NCI-H1092 treated with DMSO at 0.1 percent for 48 hours (cell line): ENCODE results near the gene BOD1.
"Not testable (repeated sequence)": the region's sequence is repeated elsewhere in the genome, so short reads cannot be mapped to it uniquely, and the experiment has no call there.

Experiments used
- DNase-seq: peaks from one replicate; lab custom pipeline; 2025; lab: John Stamatoyannopoulos, UW

BOD1 gene

DNA sequence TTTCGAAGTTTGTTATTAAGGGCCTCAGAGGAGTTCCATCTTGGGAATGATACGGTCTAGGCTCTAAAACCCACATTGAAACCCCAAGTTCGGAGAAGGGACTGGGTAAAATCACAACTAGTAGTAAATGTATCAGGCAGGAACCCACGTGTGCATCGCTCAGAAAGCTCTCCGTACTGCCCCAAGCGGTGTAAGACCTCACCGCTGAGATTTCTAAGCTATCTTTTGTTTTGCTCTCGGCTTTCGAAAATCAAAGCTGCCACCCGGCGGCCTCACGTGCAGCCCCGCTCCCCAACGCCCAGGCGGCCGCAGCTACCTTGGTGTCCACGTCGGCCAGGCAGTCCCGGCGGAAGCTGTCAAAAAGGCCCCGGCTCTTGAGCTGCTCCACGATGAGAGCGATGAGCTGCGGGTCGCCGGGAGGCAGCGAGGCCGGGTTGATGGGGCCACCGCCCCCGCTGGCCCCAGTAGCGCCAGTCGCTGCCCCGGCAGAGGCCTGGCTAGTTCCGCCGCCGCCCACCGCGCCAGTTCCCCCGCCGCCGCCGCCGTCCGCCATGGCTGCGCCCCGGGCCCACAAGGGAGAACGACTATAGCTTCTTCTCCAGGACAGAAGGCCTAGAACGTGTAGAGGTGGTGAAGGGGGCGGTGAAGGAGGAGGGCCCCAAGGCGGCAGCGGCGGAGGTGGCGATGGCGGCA, 420 bp downstream of the BOD1 start:
- peak; percentile 51 for DNase-seq

DNA sequence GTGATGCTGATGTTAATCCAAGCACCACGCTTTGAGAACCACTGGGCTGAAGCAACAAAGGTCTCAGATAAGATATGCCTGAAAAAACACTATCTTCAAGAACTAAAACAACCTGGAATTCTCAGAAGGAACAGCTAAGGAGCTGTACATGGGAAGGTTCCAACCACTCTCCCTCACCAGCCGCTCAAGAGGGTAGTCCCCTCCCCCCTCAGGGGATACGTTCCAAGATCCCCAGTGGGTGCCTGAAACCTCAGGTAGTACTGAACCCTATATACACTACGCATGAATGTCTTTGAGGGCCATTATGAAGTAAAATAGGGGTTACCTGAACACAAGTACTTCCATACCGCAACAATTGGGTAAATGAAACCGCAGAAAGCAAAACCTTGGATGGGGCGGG, 1.9 kb downstream of the BOD1 start:
- no peak for DNase-seq

GRCh38 chr5:173613433-173614159, 2.9 kb downstream of the BOD1 start:
- DNase-seq: no peak

DNA sequence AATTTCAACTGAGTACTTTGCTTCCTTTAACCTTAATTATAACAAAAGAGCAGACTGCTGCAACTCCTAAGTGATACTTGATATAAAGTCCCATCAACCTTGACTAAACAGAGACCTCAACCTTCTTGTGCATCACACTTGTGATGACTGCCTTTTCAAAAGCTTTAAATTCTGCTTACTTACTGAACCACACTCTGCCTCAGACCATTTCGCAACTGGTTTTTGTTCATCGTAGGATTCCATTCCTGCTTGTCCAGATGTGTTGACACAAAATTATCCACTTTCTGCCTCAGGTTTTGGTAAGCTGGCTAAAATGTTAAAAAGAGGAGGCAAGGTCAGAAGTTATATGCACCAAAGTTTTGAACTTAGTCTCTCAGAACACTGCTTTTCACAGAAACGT, 3.5 kb downstream of the BOD1 start:
- no peak for DNase-seq

DNA sequence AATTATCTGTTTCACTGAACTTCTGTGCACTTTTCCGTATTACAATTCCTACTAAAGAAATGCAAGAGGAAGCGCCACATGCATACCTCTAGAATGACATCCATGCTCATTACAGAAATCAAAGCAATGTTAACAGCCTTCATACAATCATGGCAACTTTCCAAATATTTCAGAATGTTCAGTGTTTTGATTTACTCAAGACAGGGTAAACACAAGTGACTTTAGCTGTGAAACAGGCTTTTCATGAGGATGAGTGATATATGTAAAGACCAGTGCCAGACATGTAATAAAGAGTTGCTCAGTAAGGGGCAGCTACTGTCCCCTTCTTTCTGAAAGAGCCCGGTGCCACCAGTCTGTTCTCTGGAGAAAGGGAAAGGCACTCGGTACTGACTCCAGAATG, 4.7 kb downstream of the BOD1 start:
- no peak for DNase-seq

- DNase-seq: no peak
Observed at GRCh38 chr5:173604141-173604540, 12.3 kb downstream of the BOD1 start.

DNA sequence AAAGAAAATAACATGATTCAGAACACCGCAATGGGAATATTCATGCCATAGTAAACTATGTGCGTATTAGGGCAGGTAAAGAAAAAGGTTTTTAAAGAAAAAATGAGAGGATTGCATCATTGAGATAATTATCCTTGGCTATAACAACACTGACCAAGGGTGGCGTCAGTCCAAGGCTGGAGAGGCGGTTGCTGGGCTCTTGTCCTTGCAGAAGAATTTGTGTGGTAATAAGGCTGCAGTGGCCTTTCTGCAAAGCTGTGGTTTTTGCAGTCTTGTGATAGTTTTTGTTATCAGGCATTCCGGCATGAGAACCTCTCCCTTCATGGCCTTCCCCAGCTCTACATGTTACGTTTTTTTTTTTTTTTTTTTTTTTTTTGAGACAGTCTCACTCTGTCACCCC, 14.0 kb downstream of the BOD1 start:
- DNase-seq: no peak

- DNase-seq: no peak
Observed at GRCh38 chr5:173598686-173599085, 17.8 kb downstream of the BOD1 start.

- DNase-seq: no peak
Observed at GRCh38 chr5:173597304-173597703, 19.1 kb downstream of the BOD1 start.

DNA sequence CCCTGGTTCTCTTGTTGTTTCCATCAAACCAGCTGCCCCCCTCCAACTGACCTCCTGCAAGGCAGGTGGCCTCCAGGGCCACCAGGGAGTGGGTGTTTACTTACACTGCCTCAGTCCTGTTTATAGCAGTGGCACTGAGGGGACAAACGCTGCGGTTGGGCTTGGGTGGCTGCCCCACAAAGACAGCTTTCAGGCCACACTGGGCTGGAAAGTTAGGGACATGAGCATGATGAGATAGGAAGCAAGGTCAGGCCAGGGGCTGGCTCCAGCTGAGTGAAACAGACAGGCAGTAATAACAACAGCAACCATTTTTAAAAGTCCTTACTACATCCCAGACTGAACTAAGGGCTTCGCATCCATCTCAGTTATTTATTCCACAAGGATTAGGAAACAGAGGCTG, 20.6 kb downstream of the BOD1 start:
- no peak for DNase-seq

GRCh38 chr5:173594061-173594460, 22.4 kb downstream of the BOD1 start:
- DNase-seq: no peak

DNA sequence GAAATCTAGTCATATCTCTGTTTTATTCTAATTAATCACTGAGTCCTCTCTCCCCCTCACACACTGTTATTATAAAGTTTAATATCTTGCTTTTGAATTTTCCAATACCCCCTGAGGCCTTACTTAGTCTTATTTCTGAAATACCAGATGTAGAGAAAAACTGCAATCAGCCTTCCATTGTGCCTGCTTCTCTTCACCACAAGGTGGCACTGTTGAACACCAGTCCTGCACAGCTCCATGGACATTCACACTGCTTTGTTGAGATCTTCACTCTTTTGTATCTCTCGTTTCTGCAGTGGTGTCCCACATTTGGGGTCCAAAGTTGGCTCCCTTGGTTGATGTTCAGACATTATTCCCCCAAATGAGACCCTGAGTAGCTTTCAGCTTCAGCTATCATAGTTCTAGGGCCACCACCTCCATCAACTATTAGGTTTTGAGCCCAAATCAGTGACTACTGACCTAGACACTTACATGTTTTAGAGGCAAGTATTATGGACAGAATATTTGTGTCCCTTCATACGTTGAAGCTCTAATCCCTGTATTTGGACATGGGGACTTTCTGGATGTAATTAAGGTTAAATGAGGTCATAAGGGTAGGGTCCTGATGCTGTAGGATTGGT, 24.3 kb downstream of the BOD1 start:
- DNase-seq: no peak

GRCh38 chr5:173591056-173591514, 25.4 kb downstream of the BOD1 start:
- no peak for DNase-seq

DNA sequence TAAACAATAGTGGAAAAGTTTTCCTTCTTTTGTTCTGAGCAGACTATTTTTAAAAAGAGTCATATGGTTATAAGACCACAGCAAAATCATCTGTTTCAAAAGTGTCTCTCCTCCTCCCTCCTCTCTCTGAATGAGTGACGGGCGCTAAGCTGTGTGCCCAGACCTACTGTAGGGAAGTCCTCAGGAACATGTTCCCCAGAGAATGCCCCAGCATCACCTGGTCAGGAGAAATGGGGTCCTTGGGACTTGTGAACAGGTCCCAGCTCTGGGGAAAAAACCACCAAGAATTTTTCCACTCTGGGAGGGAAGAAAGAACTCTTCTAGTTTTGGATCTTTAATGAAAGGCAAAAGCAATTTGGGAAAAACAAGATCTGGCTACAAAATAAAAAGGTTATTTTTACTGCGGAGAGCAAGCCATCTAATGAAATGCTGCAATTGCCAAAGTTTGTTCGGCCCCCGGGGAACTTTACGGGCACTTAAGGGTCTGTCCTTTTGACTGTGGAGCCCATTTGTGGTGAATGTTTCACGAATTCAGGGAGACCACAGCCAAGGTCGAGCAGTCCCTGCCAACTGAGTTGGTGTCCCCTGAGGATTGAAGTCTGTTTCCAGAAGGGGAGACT, 25.9 kb downstream of the BOD1 start:
- no peak for DNase-seq

GRCh38 chr5:173586133-173586532, 30.3 kb downstream of the BOD1 start:
- DNase-seq: not testable (repeated sequence)

DNA sequence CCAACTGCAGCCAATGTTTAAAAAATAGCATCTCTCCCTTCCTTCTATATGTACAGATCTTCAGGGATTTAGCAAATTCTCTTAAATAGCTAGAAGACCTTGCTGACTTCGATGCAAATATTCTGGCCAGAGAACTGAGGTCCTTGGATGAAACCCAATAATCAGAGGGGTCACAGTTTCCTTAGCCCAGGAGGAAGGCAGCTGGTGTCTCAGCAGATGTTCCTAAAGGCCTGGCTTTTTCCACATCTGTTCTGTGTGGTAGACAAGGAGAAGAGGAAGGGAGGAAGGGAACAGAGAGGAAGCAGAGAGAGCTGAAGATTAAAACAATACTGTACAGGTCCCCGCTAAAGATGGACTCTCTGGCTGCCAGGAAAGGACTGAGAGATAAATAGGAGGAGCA, 33.1 kb downstream of the BOD1 start:
- DNase-seq: no peak

DNA sequence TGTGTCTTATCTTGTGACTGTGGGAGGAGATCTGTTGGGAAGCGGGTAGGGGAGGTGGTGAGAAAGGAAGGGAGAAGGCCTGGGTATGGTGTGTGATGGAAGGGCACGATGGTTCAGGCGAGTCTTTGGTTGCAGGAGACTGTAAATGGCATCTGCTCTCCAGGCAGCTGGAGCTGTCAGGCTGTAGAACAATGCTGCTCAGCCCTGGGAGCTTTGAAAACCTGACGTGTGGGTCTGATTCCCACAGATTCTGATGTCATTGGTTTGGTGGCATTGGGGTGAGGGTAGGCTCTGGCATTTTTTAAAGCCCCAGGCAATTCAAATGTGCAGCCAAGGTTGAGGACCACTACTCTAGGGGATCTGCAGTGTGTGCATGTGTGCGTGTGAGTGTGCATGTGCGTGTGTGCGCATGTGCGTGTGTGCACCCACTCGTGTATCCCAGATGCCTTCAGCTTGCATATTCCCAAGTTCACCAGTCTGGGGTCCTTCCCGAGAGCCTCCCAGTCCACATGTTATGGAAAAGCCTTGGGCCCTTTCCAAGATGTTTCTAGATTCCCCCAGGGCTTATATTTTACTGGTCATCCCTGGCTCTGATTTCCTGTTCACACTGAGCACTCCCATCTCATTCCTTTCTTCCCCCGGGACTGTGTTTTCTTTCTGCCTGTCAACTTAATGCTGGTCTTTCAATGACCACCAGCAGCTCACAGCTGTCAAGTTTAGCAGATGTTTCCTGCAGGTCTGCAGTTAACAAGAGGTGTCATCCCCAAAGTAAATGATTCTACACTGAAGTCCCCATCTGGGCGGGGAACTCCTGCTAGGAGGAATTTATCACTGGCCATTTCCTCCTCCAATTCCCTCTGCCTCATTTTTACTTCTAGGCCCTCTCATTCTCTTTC, 34.0 kb downstream of the BOD1 start:
- no peak for DNase-seq

- DNase-seq: no peak
Observed at GRCh38 chr5:173581408-173582215, 34.8 kb downstream of the BOD1 start.

- DNase-seq: no peak
Observed at GRCh38 chr5:173578947-173579615, 37.4 kb downstream of the BOD1 start.

DNA sequence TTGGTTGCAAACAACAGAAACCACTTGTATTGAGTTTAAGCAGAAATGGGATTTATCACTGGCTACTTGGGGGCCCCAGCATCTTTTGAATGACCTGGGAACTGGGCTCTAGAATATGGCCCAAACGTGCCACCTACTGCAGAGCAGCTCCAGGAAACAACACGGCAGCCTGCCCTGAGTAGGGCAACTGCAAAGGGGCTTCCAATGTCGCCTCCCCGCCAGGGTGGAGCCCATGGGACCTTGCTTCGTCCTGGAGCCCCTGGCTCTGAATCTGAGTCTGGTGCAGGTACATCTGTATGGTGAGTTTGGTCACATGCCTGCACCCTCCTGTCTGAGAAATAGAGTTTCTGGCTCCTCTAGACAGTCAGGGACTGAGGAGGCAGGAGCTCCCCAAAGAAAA, 38.6 kb downstream of the BOD1 start:
- no peak for DNase-seq
